Liver (tissue), 9 donors: ENCODE results near the gene DESI1. TPM values are rescaled to one million over a fixed set of nuclear protein-coding genes. Genes with fewer than 3 reads are reported as not detected.

Experiments
- DNase-seq: peaks from one replicate; pipeline ENCODE4 v3.0.0-alpha.2; 2017; ENCODE audit warnings: low spot score
- H3K27ac ChIP-seq, 2 donors: one replicate each; pipeline ENCODE4 v1.7.0; 2013; ENCODE audit warnings: inconsistent platforms in 2 of 2, low read length in 2 of 2, control low read depth in 1 of 2, low read depth in 1 of 2, mild to moderate bottlenecking in 1 of 2
- H3K27me3 ChIP-seq, 4 donors: one replicate each; pipeline versions ENCODE4 v1.6.1 to v1.7.0; 2013; ENCODE audit warnings: low read length in 3 of 4, inconsistent platforms in 1 of 4, mild to moderate bottlenecking in 1 of 4, moderate library complexity in 1 of 4; ENCODE audit not compliant: control insufficient read depth in 4 of 4, insufficient read depth in 4 of 4
- H3K36me3 ChIP-seq, 4 donors: one replicate each; pipeline versions ENCODE4 v1.6.1 to v1.7.0; 2013; ENCODE audit warnings: low read length in 3 of 4, mild to moderate bottlenecking in 3 of 4, low read depth in 1 of 4, moderate library complexity in 1 of 4; ENCODE audit not compliant: control insufficient read depth in 4 of 4, insufficient read depth in 3 of 4
- H3K4me1 ChIP-seq, 4 donors: one replicate each; pipeline versions ENCODE4 v1.6.1 to v1.7.0; 2013; ENCODE audit warnings: low read length in 3 of 4, mild to moderate bottlenecking in 3 of 4, moderate library complexity in 1 of 4; ENCODE audit not compliant: control insufficient read depth in 4 of 4, insufficient read depth in 4 of 4
- H3K4me3 ChIP-seq, 3 donors: one replicate each; pipeline versions ENCODE4 v1.6.1 to v1.7.0; 2013; ENCODE audit warnings: low read length in 3 of 3, control low read depth in 1 of 3, low read depth in 1 of 3, mild to moderate bottlenecking in 1 of 3
- H3K9ac ChIP-seq, 2 donors: one replicate each; pipeline ENCODE4 v1.7.0; 2013; ENCODE audit warnings: low read length in 2 of 2, mild to moderate bottlenecking in 2 of 2, moderate library complexity in 2 of 2, control low read depth in 1 of 2, low read depth in 1 of 2
- H3K9me3 ChIP-seq, 4 donors: one replicate each; pipeline versions ENCODE4 v1.6.1 to v1.7.0; 2013; ENCODE audit warnings: low read length in 3 of 4; ENCODE audit not compliant: control insufficient read depth in 4 of 4
- EGR1 ChIP-seq, 2 donors: IDR thresholded peaks; 2 replicates each; pipeline ENCODE4 v1.6.1; 2016 to 2018; ENCODE audit warnings: antibody characterized with exemption in 2 of 2, low read depth in 2 of 2
- FOXA1 ChIP-seq: IDR thresholded peaks from 2 replicates; pipeline ENCODE4 v1.6.1; 2016; ENCODE audit warnings: antibody characterized with exemption
- FOXA2 ChIP-seq: IDR thresholded peaks from 2 replicates; pipeline ENCODE4 v1.6.1; 2016; ENCODE audit warnings: antibody characterized with exemption
- GABPA ChIP-seq, 2 donors: IDR thresholded peaks in 1 of 2; conservative IDR thresholded peaks in 1 of 2; 2 replicates each; pipeline ENCODE4 v1.6.1; 2016; ENCODE audit warnings: antibody characterized with exemption in 2 of 2, mild to moderate bottlenecking in 1 of 2, moderate library complexity in 1 of 2
- HNF4A ChIP-seq, 2 donors: conservative IDR thresholded peaks; 2 replicates each; pipeline ENCODE4 v1.6.1; 2016; ENCODE audit warnings: antibody characterized with exemption in 2 of 2, mild to moderate bottlenecking in 2 of 2
- HNF4G ChIP-seq: IDR thresholded peaks from 2 replicates; pipeline ENCODE4 v1.6.1; 2016; ENCODE audit warnings: antibody characterized with exemption
- JUND ChIP-seq, 2 donors: IDR thresholded peaks; 2 replicates each; pipeline ENCODE4 v1.6.1; 2016; ENCODE audit warnings: antibody characterized with exemption in 2 of 2
- NR2F2 ChIP-seq: IDR thresholded peaks from 2 replicates; pipeline ENCODE4 v1.6.1; 2016; ENCODE audit warnings: antibody characterized with exemption
- RAD21 ChIP-seq, 2 donors: IDR thresholded peaks; 2 replicates each; pipeline ENCODE4 v1.6.1; 2016; ENCODE audit warnings: antibody characterized with exemption in 2 of 2, mild to moderate bottlenecking in 2 of 2
- RXRA ChIP-seq, 2 donors: IDR thresholded peaks; 2 replicates each; pipeline ENCODE4 v1.6.1; 2017 to 2018; ENCODE audit warnings: antibody characterized with exemption in 2 of 2, mild to moderate bottlenecking in 1 of 2
- SP1 ChIP-seq: IDR thresholded peaks from 2 replicates; pipeline ENCODE4 v1.6.1; 2018; ENCODE audit warnings: antibody characterized with exemption, mild to moderate bottlenecking
- TAF1 ChIP-seq: conservative IDR thresholded peaks from 2 replicates; pipeline ENCODE4 v1.6.1; 2016; ENCODE audit warnings: antibody characterized with exemption, mild to moderate bottlenecking
- YY1 ChIP-seq: IDR thresholded peaks from 2 replicates; pipeline ENCODE4 v1.6.1; 2016; ENCODE audit warnings: antibody characterized with exemption, mild to moderate bottlenecking
- WGBS: extraction: QIAGEN DNeasy Blood & Tissue Kit; methylation state at CpG from one replicate; pipeline ENCODE4 v1.1.7; 2013; 5-methylcytosine and 5-hydroxymethylcytosine counted together
- polyA plus RNA-seq, 2 donors: library from polyadenylated mRNA; stranded (reverse) in 1 of 2; unstranded in 1 of 2; fragments of 200-250 nt in 1 of 2; fragments of >200 nt in 1 of 2; fragmentation: Nextera tagmentation in 1 of 2; extraction: Ambion mirVana in 1 of 2; gene quantifications; one replicate each; pipeline versions ENCODE4 v1.2.1 to v1.2.3, GENCODE V29; 2013 to 2015
- total RNA-seq, 2 donors: library from RNA; depleted of rRNA; stranded (reverse); fragments of >200 nt; gene quantifications; one replicate each; pipeline ENCODE4 v1.2.3, GENCODE V29; 2014
- TF ChIP-seq, protein P1 (sequence below): IDR thresholded peaks from 2 replicates; pipeline ENCODE4 v1.6.1; 2016; ENCODE audit warnings: antibody characterized with exemption
- TF ChIP-seq, protein P2 (sequence below): fragments of 150-350 bp; IDR thresholded peaks from 2 replicates; pipeline ENCODE4 v1.5.1; 2017; ENCODE audit warnings: improper control_type of control experiment, low read depth, low read length; ENCODE audit not compliant: missing input control
- TF ChIP-seq, protein P3 (sequence below): IDR thresholded peaks from 2 replicates; pipeline ENCODE4 v1.6.1; 2016; ENCODE audit warnings: antibody characterized with exemption
- TF ChIP-seq, protein P4 (sequence below): IDR thresholded peaks from 2 replicates; pipeline ENCODE4 v1.6.1; 2016; ENCODE audit warnings: antibody characterized with exemption
- TF ChIP-seq, protein P5 (sequence below): IDR thresholded peaks from 2 replicates; pipeline ENCODE4 v1.6.1; 2016; ENCODE audit warnings: antibody characterized with exemption, mild to moderate bottlenecking
- donor health status: healthy.
- donor health status: healthy.
- donor health status: healthy.
- donor health status: healthy.
- donor health status: healthy.

The DESI1 gene
- total and polyA plus RNA-seq, 4 donors = 16.4 to 102 (median 40.6) TPM

DNA sequence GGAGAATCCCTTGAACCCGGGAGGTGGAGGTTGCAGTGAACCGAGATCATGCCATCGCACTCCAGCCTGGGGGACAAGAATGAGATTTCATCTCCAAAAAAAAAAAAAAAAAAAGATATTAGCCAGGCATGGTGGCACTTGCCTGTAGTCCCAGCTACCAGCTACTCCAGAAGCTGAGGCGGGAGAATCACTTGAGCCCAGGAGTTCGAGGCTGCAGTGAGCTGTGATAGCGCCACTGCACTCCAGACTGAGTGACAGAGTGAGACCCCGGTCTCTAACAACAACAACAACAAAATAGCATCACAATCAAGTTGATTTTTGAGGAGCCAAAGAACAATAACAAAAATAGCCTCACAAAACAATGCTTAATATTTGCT is 33.5 kb downstream of the DESI1 start:
- TF ChIP-seq, protein P1, sequence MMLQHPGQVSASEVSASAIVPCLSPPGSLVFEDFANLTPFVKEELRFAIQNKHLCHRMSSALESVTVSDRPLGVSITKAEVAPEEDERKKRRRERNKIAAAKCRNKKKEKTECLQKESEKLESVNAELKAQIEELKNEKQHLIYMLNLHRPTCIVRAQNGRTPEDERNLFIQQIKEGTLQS = no peak
- TF ChIP-seq TAF1 = no peak
- TF ChIP-seq NR2F2 = no peak
- TF ChIP-seq GABPA (IDR thresholded peaks at IDR 0.05 in 1 of 2, conservative IDR thresholded peaks at IDR 0.05 in 1 of 2) = no peak
- no peak for TF ChIP-seq JUND (IDR thresholded peaks at IDR 0.05)
- TF ChIP-seq HNF4G = no peak
- TF ChIP-seq, protein P2, sequence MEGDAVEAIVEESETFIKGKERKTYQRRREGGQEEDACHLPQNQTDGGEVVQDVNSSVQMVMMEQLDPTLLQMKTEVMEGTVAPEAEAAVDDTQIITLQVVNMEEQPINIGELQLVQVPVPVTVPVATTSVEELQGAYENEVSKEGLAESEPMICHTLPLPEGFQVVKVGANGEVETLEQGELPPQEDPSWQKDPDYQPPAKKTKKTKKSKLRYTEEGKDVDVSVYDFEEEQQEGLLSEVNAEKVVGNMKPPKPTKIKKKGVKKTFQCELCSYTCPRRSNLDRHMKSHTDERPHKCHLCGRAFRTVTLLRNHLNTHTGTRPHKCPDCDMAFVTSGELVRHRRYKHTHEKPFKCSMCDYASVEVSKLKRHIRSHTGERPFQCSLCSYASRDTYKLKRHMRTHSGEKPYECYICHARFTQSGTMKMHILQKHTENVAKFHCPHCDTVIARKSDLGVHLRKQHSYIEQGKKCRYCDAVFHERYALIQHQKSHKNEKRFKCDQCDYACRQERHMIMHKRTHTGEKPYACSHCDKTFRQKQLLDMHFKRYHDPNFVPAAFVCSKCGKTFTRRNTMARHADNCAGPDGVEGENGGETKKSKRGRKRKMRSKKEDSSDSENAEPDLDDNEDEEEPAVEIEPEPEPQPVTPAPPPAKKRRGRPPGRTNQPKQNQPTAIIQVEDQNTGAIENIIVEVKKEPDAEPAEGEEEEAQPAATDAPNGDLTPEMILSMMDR = no peak
- TF ChIP-seq RAD21 (IDR thresholded peaks at IDR 0.05) = no peak
- TF ChIP-seq FOXA2 = no peak
- TF ChIP-seq, protein P3, sequence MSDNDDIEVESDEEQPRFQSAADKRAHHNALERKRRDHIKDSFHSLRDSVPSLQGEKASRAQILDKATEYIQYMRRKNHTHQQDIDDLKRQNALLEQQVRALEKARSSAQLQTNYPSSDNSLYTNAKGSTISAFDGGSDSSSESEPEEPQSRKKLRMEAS = no peak
- no peak for TF ChIP-seq RXRA (IDR thresholded peaks at IDR 0.05)
- Histone ChIP-seq H3K4me3 (no peak overlapping the region), H3K36me3 (peaks cover 2 to 20% (median 15%) of the 10 kb centered on the region in 4 donors), H3K27me3 (no peaks in the 10 kb centered on the region), H3K9ac (peak overlapping the region in 1 of 2 donors; percentile 56), H3K9me3 (no peaks in the 10 kb centered on the region), H3K4me1 (peaks cover 8 to 24% (median 17%) of the 10 kb centered on the region in 4 donors), H3K27ac (peak overlapping the region; percentile 54 to 78)
- no peak for DNase-seq
- WGBS = 75% methylated on average over 7 of the region's 7 CpGs

DNA sequence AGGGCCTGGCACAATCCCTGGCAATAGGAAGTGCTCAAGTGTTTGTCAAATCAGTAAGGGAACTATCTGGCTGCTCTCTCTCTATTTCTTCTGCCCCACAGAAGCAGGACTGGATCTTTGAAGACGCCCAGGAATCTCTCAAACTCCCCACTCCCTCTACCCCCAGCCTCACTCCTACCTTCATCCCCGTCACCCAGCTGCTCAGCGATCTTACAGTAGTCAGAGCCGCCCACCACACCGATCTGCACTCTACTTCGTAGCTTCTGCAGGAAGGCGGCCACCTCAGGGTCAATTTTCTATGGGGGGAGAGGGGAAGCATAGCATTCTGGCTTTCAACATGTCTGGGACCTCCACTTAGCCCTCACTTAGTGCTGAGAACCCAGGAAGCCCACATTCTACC is 34.9 kb downstream of the DESI1 start:
- Histone ChIP-seq H3K9ac (no peak overlapping the region), H3K4me3 (no peak overlapping the region), H3K4me1 (peaks cover 8 to 24% (median 17%) of the 10 kb centered on the region in 4 donors), H3K27me3 (no peaks in the 10 kb centered on the region), H3K36me3 (peaks cover 4 to 23% (median 15%) of the 10 kb centered on the region in 4 donors), H3K9me3 (no peaks in the 10 kb centered on the region), H3K27ac (no peak overlapping the region)
- TF ChIP-seq HNF4G (no peak), SP1 (no peak), RAD21 (IDR thresholded peaks at IDR 0.05) (no peak), YY1 (no peak), JUND (IDR thresholded peaks at IDR 0.05) (no peak), FOXA1 (no peak), RXRA (IDR thresholded peaks at IDR 0.05) (no peak), GABPA (IDR thresholded peaks at IDR 0.05 in 1 of 2, conservative IDR thresholded peaks at IDR 0.05 in 1 of 2) (no peak), EGR1 (IDR thresholded peaks at IDR 0.05; ENCODE audit: low read depth in 2 of 2) (no peak), TAF1 (no peak), NR2F2 (no peak), FOXA2 (no peak), HNF4A (conservative IDR thresholded peaks at IDR 0.05) (no peak)
- TF ChIP-seq, protein P3 = no peak
- TF ChIP-seq, protein P4, sequence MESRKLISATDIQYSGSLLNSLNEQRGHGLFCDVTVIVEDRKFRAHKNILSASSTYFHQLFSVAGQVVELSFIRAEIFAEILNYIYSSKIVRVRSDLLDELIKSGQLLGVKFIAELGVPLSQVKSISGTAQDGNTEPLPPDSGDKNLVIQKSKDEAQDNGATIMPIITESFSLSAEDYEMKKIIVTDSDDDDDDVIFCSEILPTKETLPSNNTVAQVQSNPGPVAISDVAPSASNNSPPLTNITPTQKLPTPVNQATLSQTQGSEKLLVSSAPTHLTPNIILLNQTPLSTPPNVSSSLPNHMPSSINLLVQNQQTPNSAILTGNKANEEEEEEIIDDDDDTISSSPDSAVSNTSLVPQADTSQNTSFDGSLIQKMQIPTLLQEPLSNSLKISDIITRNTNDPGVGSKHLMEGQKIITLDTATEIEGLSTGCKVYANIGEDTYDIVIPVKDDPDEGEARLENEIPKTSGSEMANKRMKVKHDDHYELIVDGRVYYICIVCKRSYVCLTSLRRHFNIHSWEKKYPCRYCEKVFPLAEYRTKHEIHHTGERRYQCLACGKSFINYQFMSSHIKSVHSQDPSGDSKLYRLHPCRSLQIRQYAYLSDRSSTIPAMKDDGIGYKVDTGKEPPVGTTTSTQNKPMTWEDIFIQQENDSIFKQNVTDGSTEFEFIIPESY = no peak
- TF ChIP-seq, protein P5, sequence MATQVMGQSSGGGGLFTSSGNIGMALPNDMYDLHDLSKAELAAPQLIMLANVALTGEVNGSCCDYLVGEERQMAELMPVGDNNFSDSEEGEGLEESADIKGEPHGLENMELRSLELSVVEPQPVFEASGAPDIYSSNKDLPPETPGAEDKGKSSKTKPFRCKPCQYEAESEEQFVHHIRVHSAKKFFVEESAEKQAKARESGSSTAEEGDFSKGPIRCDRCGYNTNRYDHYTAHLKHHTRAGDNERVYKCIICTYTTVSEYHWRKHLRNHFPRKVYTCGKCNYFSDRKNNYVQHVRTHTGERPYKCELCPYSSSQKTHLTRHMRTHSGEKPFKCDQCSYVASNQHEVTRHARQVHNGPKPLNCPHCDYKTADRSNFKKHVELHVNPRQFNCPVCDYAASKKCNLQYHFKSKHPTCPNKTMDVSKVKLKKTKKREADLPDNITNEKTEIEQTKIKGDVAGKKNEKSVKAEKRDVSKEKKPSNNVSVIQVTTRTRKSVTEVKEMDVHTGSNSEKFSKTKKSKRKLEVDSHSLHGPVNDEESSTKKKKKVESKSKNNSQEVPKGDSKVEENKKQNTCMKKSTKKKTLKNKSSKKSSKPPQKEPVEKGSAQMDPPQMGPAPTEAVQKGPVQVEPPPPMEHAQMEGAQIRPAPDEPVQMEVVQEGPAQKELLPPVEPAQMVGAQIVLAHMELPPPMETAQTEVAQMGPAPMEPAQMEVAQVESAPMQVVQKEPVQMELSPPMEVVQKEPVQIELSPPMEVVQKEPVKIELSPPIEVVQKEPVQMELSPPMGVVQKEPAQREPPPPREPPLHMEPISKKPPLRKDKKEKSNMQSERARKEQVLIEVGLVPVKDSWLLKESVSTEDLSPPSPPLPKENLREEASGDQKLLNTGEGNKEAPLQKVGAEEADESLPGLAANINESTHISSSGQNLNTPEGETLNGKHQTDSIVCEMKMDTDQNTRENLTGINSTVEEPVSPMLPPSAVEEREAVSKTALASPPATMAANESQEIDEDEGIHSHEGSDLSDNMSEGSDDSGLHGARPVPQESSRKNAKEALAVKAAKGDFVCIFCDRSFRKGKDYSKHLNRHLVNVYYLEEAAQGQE = no peak
- TF ChIP-seq, protein P1 = no peak
- TF ChIP-seq, protein P2 = no peak
- whole genome bisulfite sequencing = 98% methylated on average over 7 of the region's 7 CpGs
- DNase-seq = no peak
